Psoas muscle (tissue), 8 donors: ENCODE data around the gene TTC1. TPM values are rescaled to one million over a fixed set of nuclear protein-coding genes. Genes with fewer than 3 reads are reported as not detected.
"Not testable (repeated sequence)": the region's sequence is repeated elsewhere in the genome, so short reads cannot be mapped to it uniquely, and the experiment has no call there.

Experiments
- ATAC-seq, 4 donors: fragments of 200-7000 bp; cut with Tn5 transposase; one replicate each; pipeline ENCODE4 v1.9.1; 2020; ENCODE audit warnings: moderate library complexity in 3 of 4, mild to moderate bottlenecking in 2 of 4
- DNase-seq, 2 donors: peaks; one replicate each; pipeline ENCODE4 v3.0.0-alpha.2; 2020
- H3K27ac ChIP-seq: fragments of 200-600 bp; one replicate; pipeline ENCODE4 v1.8.0; 2022
- H3K27me3 ChIP-seq, 3 donors: fragments of 200-600 bp in 1 of 3; one replicate each; pipeline versions ENCODE4 v1.6.1 to v1.8.0; 2013 to 2022; ENCODE audit warnings: low read length in 2 of 3, mild to moderate bottlenecking in 2 of 3, moderate library complexity in 1 of 3; ENCODE audit not compliant: insufficient read depth in 3 of 3
- H3K36me3 ChIP-seq, 2 donors: fragments of 200-600 bp in 1 of 2; one replicate each; pipeline versions ENCODE4 v1.6.1 to v1.8.0; 2013 to 2022; ENCODE audit warnings: low read depth in 1 of 2, mild to moderate bottlenecking in 1 of 2, moderate library complexity in 1 of 2; ENCODE audit not compliant: insufficient read depth in 1 of 2
- H3K4me1 ChIP-seq: fragments of 200-600 bp; one replicate; pipeline ENCODE4 v1.8.0; 2022
- H3K4me3 ChIP-seq: fragments of 200-600 bp; one replicate; pipeline ENCODE4 v1.8.0; 2022; ENCODE audit warnings: mild to moderate bottlenecking
- H3K9me3 ChIP-seq: fragments of 200-600 bp; one replicate; pipeline ENCODE4 v1.8.0; 2022
- WGBS, 3 donors: extraction: QIAGEN DNeasy Blood & Tissue Kit; methylation state at CpG; one replicate each; pipeline versions ENCODE4 v1.1.6 to v1.1.7; 2013; 5-methylcytosine and 5-hydroxymethylcytosine counted together
- intact Hi-C, 2 donors: fragments of 100-400 bp; cut with DNase I; formaldehyde crosslinking; loops; one replicate each; pipeline versions ENCODE4 v1.11.0 to v1.14.2; 2022
- polyA plus RNA-seq, 3 donors: library from polyadenylated mRNA; stranded (reverse); fragments of 200-250 nt; gene quantifications; one replicate each; pipeline ENCODE4 v1.2.3, GENCODE V29; 2013
- total RNA-seq, 4 donors: library from RNA; stranded (reverse); fragmentation: NEBNext Ultra II Directional in 2 of 4; extraction: Animal tissue kit (Norgen Biotek cat#: 25700) in 2 of 4; gene quantifications; one replicate each; pipeline versions ENCODE4 v1.2.1 to v1.2.4, GENCODE V29; 2021 to 2023
- TF ChIP-seq, protein P1 (sequence below): fragments of 200-600 bp; IDR thresholded peaks from one replicate; pipeline ENCODE4 v1.8.0; 2022; ENCODE audit warnings: antibody characterized with exemption
- donor health status: healthy with polysubstance abuse.
- donor health status: DM: no; HTN: no; CAD: no; lungs with moderate emphysema.
- donor health status: Bipolar disorder and iron deficiency.
- donor health status: healthy.
- donor health status: DM: yes; HTN: yes; CAD: no.
- donor health status: DM: no; HTN: no; CAD: no.
- donor health status: DM: no; HTN: no; CAD: no.
- donor health status: DM: yes; HTN: yes; CAD: no.

TTC1 gene
- total and polyA plus RNA-seq, 7 donors = 55.2 to 181 (median 64.3) TPM

GRCh38 chr5:160009591-160009989 is 651 bp downstream of the TTC1 start:
- no peaks in the 10 kb centered on the region for H3K27me3 ChIP-seq
- peak overlapping the region; percentile 91 for H3K4me3 ChIP-seq
- H3K9me3 ChIP-seq = no peaks in the 10 kb centered on the region
- ATAC-seq (peak in 2 of 4 donors; percentile 11 to 25), DNase-seq (no peak)
- H3K36me3 ChIP-seq = peaks cover 4 to 40% of the 10 kb centered on the region in 2 donors
- 3 to 4% (median 4%) methylated on average over 11 of the region's 11 CpGs for WGBS, 3 donors
- intact Hi-C loops = no loop called here
- H3K4me1 ChIP-seq = peaks cover 15% of the 10 kb centered on the region
- TF ChIP-seq, protein P1, sequence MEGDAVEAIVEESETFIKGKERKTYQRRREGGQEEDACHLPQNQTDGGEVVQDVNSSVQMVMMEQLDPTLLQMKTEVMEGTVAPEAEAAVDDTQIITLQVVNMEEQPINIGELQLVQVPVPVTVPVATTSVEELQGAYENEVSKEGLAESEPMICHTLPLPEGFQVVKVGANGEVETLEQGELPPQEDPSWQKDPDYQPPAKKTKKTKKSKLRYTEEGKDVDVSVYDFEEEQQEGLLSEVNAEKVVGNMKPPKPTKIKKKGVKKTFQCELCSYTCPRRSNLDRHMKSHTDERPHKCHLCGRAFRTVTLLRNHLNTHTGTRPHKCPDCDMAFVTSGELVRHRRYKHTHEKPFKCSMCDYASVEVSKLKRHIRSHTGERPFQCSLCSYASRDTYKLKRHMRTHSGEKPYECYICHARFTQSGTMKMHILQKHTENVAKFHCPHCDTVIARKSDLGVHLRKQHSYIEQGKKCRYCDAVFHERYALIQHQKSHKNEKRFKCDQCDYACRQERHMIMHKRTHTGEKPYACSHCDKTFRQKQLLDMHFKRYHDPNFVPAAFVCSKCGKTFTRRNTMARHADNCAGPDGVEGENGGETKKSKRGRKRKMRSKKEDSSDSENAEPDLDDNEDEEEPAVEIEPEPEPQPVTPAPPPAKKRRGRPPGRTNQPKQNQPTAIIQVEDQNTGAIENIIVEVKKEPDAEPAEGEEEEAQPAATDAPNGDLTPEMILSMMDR = no peak
- H3K27ac ChIP-seq = peak overlapping the region; percentile 93

DNA sequence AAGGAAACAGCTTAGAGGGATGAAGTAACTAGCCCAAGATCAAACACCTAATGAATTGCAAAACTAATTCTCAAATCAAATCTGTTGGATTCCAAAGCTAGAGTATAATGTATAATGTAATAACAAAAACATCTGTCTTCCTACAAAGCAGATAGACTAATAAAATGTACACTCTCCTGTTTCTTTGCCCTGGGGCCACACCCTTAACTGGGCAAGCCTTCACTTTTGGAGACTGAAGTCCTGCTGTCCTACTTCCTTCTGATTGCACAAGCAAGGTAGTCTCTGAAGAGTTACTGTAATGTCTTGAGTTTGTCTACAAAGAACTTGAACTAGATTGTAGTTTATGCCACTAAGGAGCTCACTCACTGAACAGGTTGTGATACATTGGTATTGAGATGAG is 2.5 kb downstream of the TTC1 start:
- Histone ChIP-seq H3K4me3 (no peak overlapping the region), H3K4me1 (peaks cover 15% of the 10 kb centered on the region), H3K27ac (no peak overlapping the region), H3K27me3 (no peaks in the 10 kb centered on the region), H3K36me3 (peaks cover 4 to 58% of the 10 kb centered on the region in 2 donors), H3K9me3 (no peaks in the 10 kb centered on the region)
- no peak for DNase-seq
- ATAC-seq = no peak
- TF ChIP-seq, protein P1 = no peak
- intact Hi-C loops = no loop called here

DNA sequence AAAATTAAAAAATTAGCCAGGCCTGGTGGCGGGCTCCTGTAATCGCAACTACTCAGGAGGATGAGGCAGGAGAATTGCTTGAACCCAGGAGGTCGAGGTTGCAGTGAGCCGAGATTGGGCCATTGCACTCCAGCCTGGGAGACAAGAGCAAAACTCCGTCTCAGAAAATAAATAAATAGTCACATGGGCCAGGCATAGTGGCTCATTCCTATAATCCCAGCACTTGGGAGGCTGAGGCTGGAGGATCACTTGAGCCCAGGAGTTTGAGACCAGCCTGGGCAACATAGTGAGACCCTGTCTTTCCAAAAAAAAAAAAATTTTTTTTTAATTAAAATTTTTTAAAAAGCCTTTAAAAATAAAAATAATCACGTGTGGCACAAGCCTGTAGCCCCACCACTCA is 5.3 kb downstream of the TTC1 start:
- H3K27ac ChIP-seq, ATAC-seq, H3K27me3 ChIP-seq, H3K4me3 ChIP-seq, H3K9me3 ChIP-seq, intact Hi-C loops, DNase-seq: not testable (repeated sequence)
- 94% methylated on average over 6 of the region's 6 CpGs for WGBS, 3 donors
- Histone ChIP-seq H3K36me3 (peaks cover 4 to 72% of the 10 kb centered on the region in 2 donors), H3K4me1 (peaks cover 15% of the 10 kb centered on the region)

GRCh38 chr5:160018945-160019625 is 10.1 kb downstream of the TTC1 start:
- H3K4me3 ChIP-seq = no peak overlapping the region
- H3K9me3 ChIP-seq = no peaks in the 10 kb centered on the region
- ATAC-seq = no peak
- intact Hi-C loops = no loop called here
- peaks cover 0 to 57% of the 10 kb centered on the region in 2 donors for H3K36me3 ChIP-seq
- no peak for DNase-seq
- no peak overlapping the region for H3K27ac ChIP-seq
- no peaks in the 10 kb centered on the region for H3K27me3 ChIP-seq
- TF ChIP-seq, protein P1 = no peak
- 76 to 89% (median 89%) methylated on average over 2 of the region's 2 CpGs for WGBS, 3 donors
- no peaks in the 10 kb centered on the region for H3K4me1 ChIP-seq

- ATAC-seq (no peak), DNase-seq (no peak)
- intact Hi-C loops = loop anchor here (5.0 to 10.0 kb wide), 4 partner anchors 94 to 374 kb away; partner anchors contain the start of gene PWWP2A (in 1 of the 2)
- Histone ChIP-seq H3K27ac (no peak overlapping the region), H3K4me3 (no peak overlapping the region), H3K36me3 (peaks cover 0 to 56% of the 10 kb centered on the region in 2 donors), H3K9me3 (no peaks in the 10 kb centered on the region), H3K4me1 (no peaks in the 10 kb centered on the region), H3K27me3 (no peaks in the 10 kb centered on the region)
- 81 to 83% (median 83%) methylated on average over 7 of the region's 7 CpGs for WGBS, 3 donors
- TF ChIP-seq, protein P1 = no peak
Observed at GRCh38 chr5:160020266-160020770, 11.4 kb downstream of the TTC1 start.
